GM10266 (cell line): ENCODE measurements around the gene SETDB2.
"Not testable (repeated sequence)": the region's sequence is repeated elsewhere in the genome, so short reads cannot be mapped to it uniquely, and the experiment has no call there.

Experiments used
- DNase-seq: peaks from one replicate; pipeline ENCODE4 v3.0.0; 2012; ENCODE audit errors: extremely low spot score
- CTCF ChIP-seq: IDR thresholded peaks from 2 replicates; pipeline ENCODE4 v1.5.1; 2012; ENCODE audit warnings: mild to moderate bottlenecking, low read depth; ENCODE audit not compliant: control insufficient read depth, insufficient read depth; ENCODE audit errors: missing control alignments

SETDB2 gene

GRCh38 chr13:49494645-49495044 lies 50.6 kb downstream of the SETDB2 start:
- no peak for DNase-seq
- TF ChIP-seq CTCF = peak; percentile 10

GRCh38 chr13:49495783-49496762 lies 52.0 kb downstream of the SETDB2 start, which contains the start of gene PHF11:
Gene PHF11, plus strand, starts transcription at chr13:49495953. Its CDS starts 49 bp downstream, at chr13:49496002.
- DNase-seq = peak; percentile 92
- TF ChIP-seq CTCF = no peak

- not testable (repeated sequence) for DNase-seq
Observed at GRCh38 chr13:49496837-49497236, 52.8 kb downstream of the SETDB2 start.

- no peak for DNase-seq
Observed at GRCh38 chr13:49497272-49497671, 53.2 kb downstream of the SETDB2 start.

GRCh38 chr13:49498206-49498605 lies 54.1 kb downstream of the SETDB2 start:
- no peak for DNase-seq
- no peak for TF ChIP-seq CTCF

More at GRCh38 chr13:49497272-49497671, 53.2 kb downstream of the SETDB2 start:
- no peak for TF ChIP-seq CTCF

GRCh38 chr13:49499889-49500660 lies 56.0 kb downstream of the SETDB2 start:
- TF ChIP-seq CTCF = no peak
- DNase-seq = no peak

- no peak for TF ChIP-seq CTCF
- DNase-seq = no peak
Observed at GRCh38 chr13:49502954-49503353, 58.9 kb downstream of the SETDB2 start.
